GM18870 (cell line): ENCODE measurements around the gene ZBED4.
"Not testable (repeated sequence)": the region's sequence is repeated elsewhere in the genome, so short reads cannot be mapped to it uniquely, and the experiment has no call there.

ENCODE experiments used
- ATAC-seq: cut with Tn5 transposase; IDR thresholded peaks from one replicate; pipeline ENCODE4 v1.9.1; 2021; ENCODE audit warnings: moderate library complexity; ENCODE audit not compliant: unreplicated experiment

ZBED4 gene

GRCh38 chr22:49850959-49851802, 2.5 kb upstream of the ZBED4 start:
- ATAC-seq = no peak

GRCh38 chr22:49852568-49852897, 1.1 kb upstream of the ZBED4 start:
- not testable (repeated sequence) for ATAC-seq

GRCh38 chr22:49853981-49854831, 562 bp downstream of the ZBED4 start:
- no peak for ATAC-seq

GRCh38 chr22:49855251-49855911, 1.7 kb downstream of the ZBED4 start:
- ATAC-seq = no peak

- ATAC-seq = no peak
Observed at GRCh38 chr22:49856343-49856742, 2.7 kb downstream of the ZBED4 start.

GRCh38 chr22:49856766-49857618, 3.3 kb downstream of the ZBED4 start:
- no peak for ATAC-seq

- no peak for ATAC-seq
Observed at GRCh38 chr22:49858827-49859226, 5.2 kb downstream of the ZBED4 start.

- ATAC-seq = no peak
Observed at GRCh38 chr22:49861642-49862495, 8.2 kb downstream of the ZBED4 start.

- no peak for ATAC-seq
Observed at GRCh38 chr22:49862496-49862776, 8.8 kb downstream of the ZBED4 start.

- ATAC-seq = no peak
Observed at GRCh38 chr22:49863931-49864330, 10.3 kb downstream of the ZBED4 start.

- ATAC-seq = no peak
Observed at GRCh38 chr22:49865156-49865555, 11.5 kb downstream of the ZBED4 start.

- ATAC-seq = no peak
Observed at GRCh38 chr22:49866134-49866533, 12.5 kb downstream of the ZBED4 start.

- ATAC-seq = no peak
Observed at GRCh38 chr22:49866646-49867045, 13.0 kb downstream of the ZBED4 start.

- no peak for ATAC-seq
Observed at GRCh38 chr22:49867303-49868265, 13.9 kb downstream of the ZBED4 start.

- ATAC-seq = no peak
Observed at GRCh38 chr22:49869086-49869830, 15.6 kb downstream of the ZBED4 start.

- ATAC-seq = no peak
Observed at GRCh38 chr22:49869845-49870712, 16.4 kb downstream of the ZBED4 start.

GRCh38 chr22:49871482-49871881, 17.8 kb downstream of the ZBED4 start:
- ATAC-seq = no peak
